ENCODE measurements around the gene NFYC. TPM values are rescaled to one million over a fixed set of nuclear protein-coding genes. Genes with fewer than 3 reads are reported as not detected.

NFYC gene
- total RNA-seq, 1 experiment from 2014 or later, result 46.5 TPM

DNA sequence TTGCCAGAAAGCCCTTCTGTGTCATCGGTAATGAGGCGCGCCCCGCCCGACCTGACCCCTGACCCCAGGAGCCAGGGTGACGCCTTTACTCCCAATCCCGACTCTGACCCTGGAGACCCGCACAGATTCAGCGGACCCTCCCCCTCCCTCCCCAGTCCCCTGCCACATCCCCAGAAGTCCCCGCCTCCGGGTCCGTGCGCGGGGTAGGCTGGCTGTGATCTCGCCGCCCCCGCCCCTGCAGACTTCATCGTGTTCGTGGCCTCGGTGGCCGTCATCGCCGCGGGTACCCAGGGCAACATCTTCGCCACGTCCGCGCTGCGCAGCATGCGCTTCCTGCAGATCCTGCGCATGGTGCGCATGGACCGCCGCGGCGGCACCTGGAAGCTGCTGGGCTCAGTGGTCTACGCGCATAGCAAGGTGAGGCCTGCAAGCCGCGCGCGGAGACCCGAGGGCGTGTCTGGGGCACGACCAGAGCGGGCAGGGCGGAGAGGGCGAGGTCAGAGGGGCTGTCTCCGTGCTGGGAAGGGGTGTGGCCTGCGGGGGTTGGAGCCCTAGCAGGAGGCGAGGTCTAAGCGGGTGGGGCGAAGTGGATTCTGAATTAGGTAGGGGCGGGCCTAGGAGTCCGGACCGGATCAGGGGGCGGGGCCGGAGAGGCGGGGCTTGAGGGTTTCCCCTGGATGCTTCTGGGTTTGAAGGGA lies 126.9 kb downstream of the NFYC start (continued):
- TF ChIP-seq, protein P1, sequence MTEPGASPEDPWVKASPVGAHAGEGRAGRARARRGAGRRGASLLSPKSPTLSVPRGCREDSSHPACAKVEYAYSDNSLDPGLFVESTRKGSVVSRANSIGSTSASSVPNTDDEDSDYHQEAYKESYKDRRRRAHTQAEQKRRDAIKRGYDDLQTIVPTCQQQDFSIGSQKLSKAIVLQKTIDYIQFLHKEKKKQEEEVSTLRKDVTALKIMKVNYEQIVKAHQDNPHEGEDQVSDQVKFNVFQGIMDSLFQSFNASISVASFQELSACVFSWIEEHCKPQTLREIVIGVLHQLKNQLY (CRISPR knock-in tag; IDR thresholded peaks at IDR 0.05), result no peak
- TF ChIP-seq ZBTB21 (CRISPR knock-in tag; IDR thresholded peaks at IDR 0.05; ENCODE audit: borderline replicate concordance), result peak; percentile 77; the same call in 1 of the 2 replicates
- TF ChIP-seq, protein P2, sequence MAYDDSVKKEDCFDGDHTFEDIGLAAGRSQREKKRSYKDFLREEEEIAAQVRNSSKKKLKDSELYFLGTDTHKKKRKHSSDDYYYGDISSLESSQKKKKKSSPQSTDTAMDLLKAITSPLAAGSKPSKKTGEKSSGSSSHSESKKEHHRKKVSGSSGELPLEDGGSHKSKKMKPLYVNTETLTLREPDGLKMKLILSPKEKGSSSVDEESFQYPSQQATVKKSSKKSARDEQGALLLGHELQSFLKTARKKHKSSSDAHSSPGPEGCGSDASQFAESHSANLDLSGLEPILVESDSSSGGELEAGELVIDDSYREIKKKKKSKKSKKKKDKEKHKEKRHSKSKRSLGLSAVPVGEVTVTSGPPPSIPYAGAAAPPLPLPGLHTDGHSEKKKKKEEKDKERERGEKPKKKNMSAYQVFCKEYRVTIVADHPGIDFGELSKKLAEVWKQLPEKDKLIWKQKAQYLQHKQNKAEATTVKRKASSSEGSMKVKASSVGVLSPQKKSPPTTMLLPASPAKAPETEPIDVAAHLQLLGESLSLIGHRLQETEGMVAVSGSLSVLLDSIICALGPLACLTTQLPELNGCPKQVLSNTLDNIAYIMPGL (CRISPR knock-in tag; IDR thresholded peaks at IDR 0.05), result 0 out of 2 replicates have a peak, but pooled peaks have one; percentile 20

GRCh38 chr1:40819101-40819500 lies 127.6 kb downstream of the NFYC start:
- peak overlapping the region; percentile 68 for H3K4me3 Mint-ChIP-seq
- H3K9me3 Mint-ChIP-seq, result no peaks in the 10 kb centered on the region
- no peak overlapping the region for H3K27ac Mint-ChIP-seq
- CTCF ChIA-PET, result interaction anchor here (0.8 to 1.3 kb wide), 5 partner anchors 13 to 134 kb away, joined by 3 to 5 read pairs (median 3); partner anchors contain the start of gene CITED4
- no peak for DNase-seq (ENCODE audit: low spot score)
- no peaks in the 10 kb centered on the region for H3K36me3 Mint-ChIP-seq
- no peak for ATAC-seq
- TF ChIP-seq ZNF232 (CRISPR knock-in tag; IDR thresholded peaks at IDR 0.05), result no peak
- TF ChIP-seq ZNF121 (CRISPR knock-in tag; IDR thresholded peaks at IDR 0.05), result no peak
- TF ChIP-seq ZBTB43 (CRISPR knock-in tag; IDR thresholded peaks at IDR 0.05), result no peak
- no peak for TF ChIP-seq SP1 (CRISPR knock-in tag; conservative IDR thresholded peaks at IDR 0.05)
- no peak for TF ChIP-seq ZBTB21 (CRISPR knock-in tag; IDR thresholded peaks at IDR 0.05; ENCODE audit: borderline replicate concordance)
- no peak for TF ChIP-seq ESRRA (CRISPR knock-in tag; IDR thresholded peaks at IDR 0.05; ENCODE audit: borderline replicate concordance)
- TF ChIP-seq NFE2L1 (CRISPR knock-in tag; IDR thresholded peaks at IDR 0.05), result no peak
- POLR2A ChIA-PET, result no interaction called here
- H3K27me3 Mint-ChIP-seq (ENCODE audit: low read depth), result peaks cover 21% of the 10 kb centered on the region
- H3K4me1 Mint-ChIP-seq, result peaks cover 11% of the 10 kb centered on the region; the same call in 1 of the 2 replicates

GRCh38 chr1:40820251-40820797 lies 128.8 kb downstream of the NFYC start:
- TF ChIP-seq CREM (CRISPR knock-in tag; IDR thresholded peaks at IDR 0.05), result no peak
- no peak for TF ChIP-seq ZNF396 (CRISPR knock-in tag; IDR thresholded peaks at IDR 0.05; ENCODE audit: borderline replicate concordance)
- Mint-ChIP-seq H3K36me3 (no peaks in the 10 kb centered on the region), H3K4me1 (peaks cover 23% of the 10 kb centered on the region), H3K9me3 (no peaks in the 10 kb centered on the region), H3K4me3 (no peak overlapping the region), H3K27me3 (ENCODE audit: low read depth) (peaks cover 21% of the 10 kb centered on the region), H3K27ac (no peak overlapping the region)
- DNase-seq (ENCODE audit: low spot score) (peak; percentile 50), ATAC-seq (peak; percentile 29)
- CTCF ChIA-PET, result interaction anchor here (1.0 to 1.6 kb wide), 6 partner anchors 17 to 190 kb away, joined by 4 to 7 read pairs (median 5); no protein-coding TSS in a partner anchor
- POLR2A ChIA-PET, result interaction anchor here (1.6 kb wide), 1 partner anchor 129 kb away, joined by 3 read pairs; no protein-coding TSS in a partner anchor

Small RNA genes lying within 50 kb of the gene (microRNA-seq; reads per million reads assigned to microRNA genes)
- 46.8 reads per million, percentile 51 among the genes with 10 or more reads in this experiment for gene MIR30C1 (ENCODE audit: borderline number of aligned reads)
- 1,247 reads per million, percentile 91 among the genes with 10 or more reads in this experiment for gene MIR30E (ENCODE audit: borderline number of aligned reads)

Other genes starting within 250 kb of the NFYC start
- gene ZFP69B, start 241.2 kb upstream of the NFYC start, total RNA-seq (2021), result 6.8 to 8.2 TPM (median 7.1 TPM) in 3 replicates
- 3.2 to 3.9 TPM (median 3.6 TPM) in 3 replicates for gene ZFP69, start 214.4 kb upstream of the NFYC start, total RNA-seq (2021)
- 5.5 to 9.8 TPM (median 8.7 TPM) in 3 replicates for gene EXO5, start 182.9 kb upstream of the NFYC start, total RNA-seq (2021)
- gene ZNF684, start 160.1 kb upstream of the NFYC start, total RNA-seq (2021), result 5.0 to 9.8 TPM (median 7.7 TPM) in 3 replicates
- 19.8 to 19.9 TPM (median 19.8 TPM) in 3 replicates for gene RIMS3, start 26.0 kb upstream of the NFYC start, total RNA-seq (2021)
- 3.3 to 4.0 TPM (median 3.6 TPM) in 3 replicates for gene KCNQ4, start 92.1 kb downstream of the NFYC start, total RNA-seq (2021)
- gene CITED4, start 170.7 kb downstream of the NFYC start, total RNA-seq (2021), result 22.3 to 24.6 TPM (median 23.9 TPM) in 3 replicates